HG02610 (cell line): ENCODE results near the gene P2RX1.

Experiments used
- ATAC-seq: cut with Tn5 transposase; IDR thresholded peaks from one replicate; pipeline ENCODE4 v1.9.1; 2021; ENCODE audit warnings: mild to moderate bottlenecking, moderate library complexity; ENCODE audit not compliant: unreplicated experiment

Gene P2RX1

DNA sequence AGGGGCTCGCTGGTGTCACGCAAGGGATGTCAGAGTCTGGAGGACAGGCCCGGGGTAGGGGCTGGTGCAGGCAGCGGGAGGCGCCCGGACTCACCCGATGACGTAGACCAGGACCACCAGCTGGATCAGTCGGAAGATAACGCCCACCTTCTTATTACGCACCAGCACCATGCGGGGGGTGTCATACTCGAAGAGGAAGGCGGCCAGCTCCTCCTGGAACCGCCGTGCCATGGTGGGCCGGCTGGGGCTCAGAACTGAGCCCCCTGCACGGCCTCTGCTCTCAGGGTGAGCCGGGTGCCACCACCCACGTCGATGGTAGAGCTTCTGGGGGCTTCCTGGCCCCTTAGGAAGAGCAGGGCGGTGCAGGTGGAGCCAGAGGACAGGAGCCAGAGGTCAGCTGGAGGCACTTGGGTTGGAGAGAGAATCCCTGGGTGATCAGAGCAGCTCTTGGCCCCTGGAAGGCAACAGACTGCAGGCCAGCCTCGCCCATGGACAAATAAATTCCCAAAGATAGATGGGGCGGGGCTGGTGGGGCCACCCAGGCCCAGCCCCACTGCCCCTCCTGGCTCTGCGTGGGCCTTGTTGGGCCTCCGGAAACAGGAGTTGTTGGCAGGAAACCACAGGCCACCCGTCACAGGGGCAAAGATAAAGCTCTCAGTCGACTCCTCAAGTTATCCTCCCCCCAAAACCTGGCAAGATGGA, at the start of gene P2RX1:
TSS of gene P2RX1 (minus strand) at position 471 of the 702 bp plus-strand sequence. CDS start at position 231, 240 bp downstream.
- ATAC-seq, result no peak

DNA sequence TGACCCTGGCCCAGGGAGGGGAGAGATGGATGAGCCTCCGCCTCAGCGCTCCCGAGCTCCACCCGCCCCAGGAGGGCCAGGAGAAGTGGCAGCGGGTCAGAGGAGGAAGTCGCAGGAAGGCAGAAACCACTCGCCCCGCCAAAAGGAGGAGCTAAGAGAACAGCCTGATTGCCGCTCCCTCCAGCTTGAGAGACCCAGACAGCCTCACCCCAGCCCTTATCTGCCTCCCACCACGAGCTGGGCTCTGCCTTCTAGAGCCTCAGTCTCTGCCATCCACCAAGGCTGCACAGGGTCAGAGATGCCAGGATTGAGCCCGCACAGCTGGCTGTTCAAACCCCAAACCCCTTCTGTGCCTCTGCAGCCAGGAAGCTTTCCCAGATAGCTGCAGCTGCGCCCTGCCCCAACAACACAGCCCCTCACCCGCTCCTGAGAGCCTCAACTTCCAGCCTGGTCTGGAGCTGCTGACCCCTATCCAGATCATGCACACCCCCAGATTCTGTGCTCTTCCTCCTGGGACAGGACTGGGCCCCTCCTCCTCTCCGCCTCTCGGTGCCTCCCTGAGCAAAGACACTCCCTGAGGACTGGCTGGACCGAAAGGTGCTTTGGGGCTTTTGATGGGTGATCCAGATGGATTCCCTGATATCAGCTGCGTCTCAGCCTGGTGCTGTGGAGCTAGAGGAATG, 49.0 kb upstream of the P2RX1 start:
- peak; percentile 41 for ATAC-seq

DNA sequence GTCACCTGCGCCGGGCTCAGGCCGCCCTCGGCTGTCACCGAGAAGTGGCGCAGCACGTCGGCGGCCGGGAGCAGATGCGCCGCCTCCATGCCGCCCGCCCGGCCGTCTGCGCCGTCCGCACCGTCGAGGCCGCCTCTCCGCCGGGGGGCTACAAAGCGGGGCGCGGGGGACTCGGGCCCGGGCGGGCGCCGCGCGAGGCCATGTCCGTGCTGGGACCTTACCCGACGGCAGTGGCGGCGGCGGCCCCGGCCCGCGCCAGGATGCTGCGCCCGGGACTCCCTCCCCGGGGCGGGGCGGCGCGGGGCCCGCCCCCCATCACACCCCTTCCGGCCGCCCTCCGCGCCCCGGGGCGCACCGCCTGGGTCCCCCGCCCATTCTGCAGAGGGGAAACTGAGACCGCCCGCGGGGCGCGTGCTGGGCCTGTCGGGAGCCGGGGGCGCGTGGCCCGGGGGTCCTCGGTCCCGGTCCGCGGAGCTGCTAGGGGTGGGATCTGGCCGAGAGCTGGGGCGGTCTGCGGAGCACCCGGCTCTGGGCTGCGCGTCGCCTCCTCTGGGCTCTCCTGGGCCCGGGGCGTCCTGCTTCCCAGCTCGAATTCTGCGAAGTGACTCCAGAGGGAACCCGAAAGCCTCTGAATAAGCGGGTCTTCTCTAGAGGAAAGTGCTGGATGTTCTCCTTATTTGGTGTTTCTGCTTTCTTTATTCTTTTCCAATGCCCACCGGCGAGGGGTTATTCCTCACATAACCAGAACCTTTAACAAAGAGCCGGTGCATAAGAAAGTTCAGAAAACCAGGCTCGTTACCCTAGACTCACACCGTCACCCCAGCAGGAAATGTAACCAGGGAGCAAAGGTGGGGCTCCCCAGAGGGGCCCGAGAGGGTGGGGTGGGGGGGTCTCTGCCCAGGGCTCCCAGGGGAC, 48.2 kb upstream of the P2RX1 start, which contains the start of gene ATP2A3:
TSS of gene ATP2A3 (minus strand) at position 235 of the 915 bp plus-strand sequence. CDS start at position 89, 146 bp downstream.
- peak; percentile 59 for ATAC-seq

DNA sequence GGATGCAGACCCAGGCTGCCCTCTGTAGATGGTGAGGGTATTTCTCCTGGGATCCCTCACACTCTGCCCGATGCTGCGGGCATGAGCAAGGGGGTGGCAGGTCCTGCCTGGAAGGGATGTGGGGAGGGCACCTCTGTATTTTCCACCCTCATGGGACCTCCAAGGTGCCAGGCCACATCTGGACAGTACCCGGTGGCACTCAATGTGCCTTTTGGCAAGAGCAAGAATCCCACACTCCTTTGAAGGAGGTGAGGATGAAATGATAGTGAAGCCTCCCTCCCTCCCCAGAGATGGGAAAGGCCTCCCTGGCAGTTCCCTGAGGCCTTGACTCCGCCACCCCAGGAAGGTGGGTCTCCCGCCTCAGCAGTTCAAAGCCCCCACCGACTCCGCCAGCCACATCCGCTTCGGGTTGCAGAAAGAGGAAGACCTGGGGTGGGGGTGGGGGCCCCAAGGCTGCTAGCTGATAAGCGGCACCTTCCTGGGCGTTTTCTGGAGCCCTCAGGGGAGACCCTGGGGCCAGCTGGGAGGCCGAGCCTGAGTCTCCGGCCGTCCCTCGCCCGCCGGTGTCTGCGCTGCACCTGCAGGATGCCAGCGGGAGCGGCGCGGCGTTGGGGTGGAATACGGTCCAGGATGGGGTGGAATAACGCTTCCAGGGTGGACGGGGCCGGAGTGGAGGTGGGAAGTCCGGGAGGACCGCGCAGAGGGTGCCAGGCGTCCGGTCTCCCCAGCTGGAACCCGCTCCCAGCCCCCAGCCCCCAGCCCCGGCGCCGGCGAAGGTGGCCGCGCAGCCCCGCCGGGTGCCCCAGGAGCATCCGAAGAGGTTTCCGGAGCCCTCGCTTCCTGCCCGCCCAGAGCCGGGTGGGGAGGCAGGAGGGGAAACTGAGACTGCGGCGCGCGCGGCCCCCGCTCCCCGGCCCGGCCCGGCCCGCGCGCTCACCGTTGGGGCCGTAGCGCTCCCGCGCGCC, 47.3 kb upstream of the P2RX1 start:
- ATAC-seq, result no peak

DNA sequence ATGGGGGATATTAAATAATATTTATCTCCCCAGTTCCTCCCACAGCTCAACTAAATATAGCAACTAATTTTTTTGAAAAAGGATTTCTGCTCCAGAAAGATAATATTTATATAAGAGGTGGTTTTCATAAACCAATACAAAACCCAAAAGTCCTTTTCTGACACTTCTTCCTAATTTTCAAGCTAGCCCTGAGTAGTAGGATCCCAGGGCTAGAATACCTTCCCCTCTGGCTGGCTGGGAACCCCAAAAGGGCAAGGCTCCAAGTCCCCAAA, 46.6 kb upstream of the P2RX1 start:
- no peak for ATAC-seq

DNA sequence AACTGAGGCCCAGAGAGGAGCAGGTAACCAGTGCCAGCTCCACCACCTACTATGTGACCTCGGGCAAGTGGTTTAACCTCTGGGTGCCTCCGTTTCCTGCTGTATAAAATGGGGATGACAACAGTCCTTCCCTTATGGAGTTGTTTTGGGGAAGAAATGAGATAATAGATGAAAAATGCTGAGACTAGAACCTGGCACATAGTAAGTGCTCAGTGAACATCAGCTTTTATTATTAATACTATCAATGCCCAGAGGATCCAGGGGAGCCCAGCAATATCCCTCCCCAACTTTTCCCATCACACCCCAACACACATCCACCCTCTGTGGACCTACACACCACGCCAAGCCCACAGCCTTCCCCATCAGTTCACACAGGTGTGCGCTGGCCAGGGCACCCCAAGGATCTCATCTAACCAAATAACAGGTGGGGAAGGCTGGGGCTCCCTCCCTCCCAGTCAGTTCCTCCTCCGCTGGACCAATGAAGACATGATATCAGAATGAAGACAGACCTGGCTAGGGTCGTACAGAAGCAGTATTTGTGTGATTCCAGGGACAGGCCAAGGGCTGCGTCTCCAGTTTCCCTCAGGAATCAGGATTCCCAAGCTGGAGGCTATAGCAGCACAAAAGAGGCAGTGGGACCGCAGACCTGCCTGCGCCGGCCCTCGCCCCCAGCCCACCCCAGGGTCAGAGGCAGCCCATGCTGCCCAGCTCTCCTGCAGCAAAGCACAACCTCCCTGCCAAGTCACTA, 46.1 kb upstream of the P2RX1 start:
- no peak for ATAC-seq

DNA sequence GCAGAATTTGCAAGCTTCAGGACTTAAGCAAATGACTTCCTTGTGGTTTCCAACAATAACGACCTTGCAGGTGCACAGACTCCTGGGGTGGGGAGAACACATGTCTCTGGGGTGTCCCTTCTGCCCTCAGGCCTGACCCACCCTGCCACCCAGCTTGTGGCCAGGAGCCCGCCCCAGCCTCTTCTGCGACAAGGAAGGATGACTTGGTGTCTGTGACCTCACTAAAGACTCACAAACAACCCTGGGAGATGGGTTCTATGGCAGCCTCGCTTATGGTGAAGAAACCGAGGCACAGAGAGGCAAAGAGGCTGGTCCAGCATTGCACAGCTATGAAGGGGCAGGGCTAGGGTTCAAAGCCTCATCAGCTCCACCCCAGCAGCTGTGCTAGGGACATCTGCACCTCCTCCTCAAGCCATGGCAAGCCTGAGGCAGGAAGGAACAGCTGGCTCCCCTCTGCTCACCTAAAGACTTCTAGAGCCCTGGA, 45.3 kb upstream of the P2RX1 start:
- ATAC-seq, result no peak

DNA sequence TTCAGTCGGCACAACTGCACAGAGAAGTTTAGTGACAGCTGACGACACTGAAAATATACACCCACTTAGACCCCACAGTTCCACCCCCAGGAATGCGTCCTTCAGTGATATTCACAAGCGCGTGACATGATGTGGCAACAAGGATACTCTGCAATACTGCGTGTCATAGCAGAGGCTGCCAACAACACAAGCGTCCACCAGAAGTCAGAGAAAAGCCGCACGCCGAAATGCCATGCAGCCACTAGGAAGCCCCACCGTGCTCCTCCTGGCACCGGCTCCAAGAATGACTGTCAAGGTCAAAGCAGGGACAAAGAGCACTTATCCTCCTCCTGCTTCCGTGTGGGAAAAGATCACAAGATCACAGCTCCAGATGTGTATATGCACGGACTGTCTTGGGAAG, 44.5 kb upstream of the P2RX1 start:
- ATAC-seq, result no peak

DNA sequence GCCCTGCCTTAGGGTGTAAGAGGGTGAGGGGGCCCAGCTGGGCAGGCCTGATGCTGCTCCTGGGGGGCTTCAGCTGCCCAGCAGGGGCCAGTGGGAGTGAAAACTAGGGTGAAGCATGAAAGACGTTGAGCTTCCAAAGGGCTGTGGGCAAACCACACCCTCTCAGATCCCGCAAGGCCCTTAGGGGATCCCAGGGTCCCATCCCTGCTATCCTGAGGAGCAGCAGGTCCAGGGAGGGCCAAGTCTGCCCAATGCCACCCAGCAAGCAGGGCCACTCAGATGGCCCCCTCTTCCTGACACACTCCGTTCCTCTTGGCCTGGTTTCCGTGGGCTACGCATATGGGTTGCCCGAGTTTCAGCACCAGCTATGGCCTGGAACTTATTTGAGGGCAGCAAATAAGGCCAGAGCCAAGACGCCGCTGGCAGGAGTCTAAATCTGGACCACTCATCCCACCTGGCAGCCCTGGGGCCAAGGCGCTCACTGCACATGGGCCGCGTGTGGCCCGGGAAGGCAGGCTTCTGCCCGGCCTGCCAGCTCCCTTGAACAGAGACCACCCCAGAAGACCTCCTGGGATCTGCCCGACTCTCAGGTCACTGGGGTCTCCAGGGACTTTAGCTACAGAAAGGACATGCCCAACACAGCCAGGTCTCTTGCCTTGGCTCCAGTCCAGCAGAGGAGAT, 43.8 kb upstream of the P2RX1 start:
- no peak for ATAC-seq

DNA sequence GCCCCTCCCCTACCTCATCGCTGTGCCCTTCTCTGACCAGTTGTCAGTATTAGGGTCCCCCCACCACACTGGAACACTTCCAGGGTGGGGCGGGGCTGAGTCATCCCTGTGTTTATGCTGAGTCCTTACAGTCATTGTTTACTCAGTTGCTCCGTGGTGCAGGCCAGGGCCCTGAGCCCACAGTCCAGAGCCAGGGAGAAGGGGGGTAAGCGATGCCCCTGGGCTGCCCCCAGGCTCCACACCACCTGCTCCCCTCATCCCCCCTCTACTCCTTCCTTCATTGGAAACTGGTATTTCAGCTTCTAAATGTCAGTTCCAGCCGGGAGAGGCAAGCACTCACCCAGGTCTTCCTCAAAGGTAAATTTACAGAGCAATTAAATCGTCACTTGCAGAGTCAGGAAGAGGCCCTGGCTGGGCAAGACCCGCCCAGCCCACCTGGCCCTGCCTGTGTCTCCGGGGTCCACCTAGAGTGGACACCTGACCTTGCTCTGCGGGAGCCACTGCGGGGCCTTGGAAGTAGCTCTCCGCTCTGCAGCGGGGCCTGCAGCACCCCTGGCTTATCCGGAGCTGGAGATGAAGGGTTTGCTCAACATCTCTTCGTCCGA, 43.1 kb upstream of the P2RX1 start:
- ATAC-seq, result no peak

DNA sequence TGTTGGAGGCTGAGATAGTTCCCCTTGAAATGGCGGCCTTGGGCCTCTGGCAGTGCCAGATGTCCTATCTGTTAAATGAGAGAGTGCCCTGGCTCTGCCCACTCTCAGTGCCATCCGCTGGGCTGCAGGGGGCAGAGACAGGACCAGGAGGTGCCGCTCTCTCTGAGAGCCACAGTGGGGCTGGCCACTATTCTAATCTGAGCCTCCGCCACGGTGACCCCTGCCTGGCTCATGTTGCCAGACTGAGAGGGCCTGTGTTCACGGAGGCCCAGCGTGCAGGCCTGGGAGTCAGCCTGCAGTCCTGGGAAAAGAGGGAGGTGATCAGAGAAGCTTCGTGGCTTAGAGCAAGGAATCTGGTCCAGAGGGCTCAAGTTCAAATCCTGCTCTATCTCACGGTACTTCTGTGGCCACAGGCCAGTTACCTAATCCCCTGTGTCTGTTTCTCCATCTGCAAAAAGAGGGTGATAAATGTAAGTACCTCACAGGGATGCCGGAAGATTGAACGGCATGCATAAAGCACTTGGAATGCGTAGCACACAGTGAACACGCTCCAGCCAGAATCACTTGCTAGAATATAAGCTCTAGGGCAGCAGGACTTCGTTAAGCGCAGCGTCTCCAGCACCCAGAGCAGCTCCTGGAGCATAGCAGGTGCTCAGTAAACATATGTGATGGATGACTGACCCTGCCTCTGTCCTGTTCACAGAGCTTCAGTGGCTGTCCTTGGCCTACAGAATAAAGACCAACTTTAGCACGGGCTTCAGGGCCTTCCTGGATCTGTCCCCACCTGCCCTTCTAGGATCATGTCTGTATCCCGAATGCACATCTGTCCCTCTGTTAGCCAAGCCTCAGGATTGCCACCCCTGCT, 41.7 kb upstream of the P2RX1 start:
- no peak for ATAC-seq

DNA sequence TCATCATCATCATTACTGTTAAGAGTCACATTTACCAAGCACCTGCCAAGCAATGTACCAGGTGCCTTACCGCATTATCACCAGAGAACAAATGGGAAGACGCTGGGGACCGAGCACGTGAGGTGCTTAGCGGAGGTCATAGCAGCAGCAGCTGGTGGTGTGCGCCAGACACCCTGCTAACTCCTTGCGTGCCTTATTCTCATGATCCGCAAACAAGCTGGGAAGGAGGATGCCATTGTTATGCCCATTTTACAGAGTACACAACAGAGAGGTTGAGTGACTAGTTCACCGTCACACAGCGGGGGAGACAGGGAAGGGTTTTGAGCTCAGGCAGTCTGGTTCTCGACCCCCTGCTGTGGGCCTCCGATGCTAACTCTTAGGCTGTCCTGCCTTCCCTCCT, 40.7 kb upstream of the P2RX1 start:
- no peak for ATAC-seq

DNA sequence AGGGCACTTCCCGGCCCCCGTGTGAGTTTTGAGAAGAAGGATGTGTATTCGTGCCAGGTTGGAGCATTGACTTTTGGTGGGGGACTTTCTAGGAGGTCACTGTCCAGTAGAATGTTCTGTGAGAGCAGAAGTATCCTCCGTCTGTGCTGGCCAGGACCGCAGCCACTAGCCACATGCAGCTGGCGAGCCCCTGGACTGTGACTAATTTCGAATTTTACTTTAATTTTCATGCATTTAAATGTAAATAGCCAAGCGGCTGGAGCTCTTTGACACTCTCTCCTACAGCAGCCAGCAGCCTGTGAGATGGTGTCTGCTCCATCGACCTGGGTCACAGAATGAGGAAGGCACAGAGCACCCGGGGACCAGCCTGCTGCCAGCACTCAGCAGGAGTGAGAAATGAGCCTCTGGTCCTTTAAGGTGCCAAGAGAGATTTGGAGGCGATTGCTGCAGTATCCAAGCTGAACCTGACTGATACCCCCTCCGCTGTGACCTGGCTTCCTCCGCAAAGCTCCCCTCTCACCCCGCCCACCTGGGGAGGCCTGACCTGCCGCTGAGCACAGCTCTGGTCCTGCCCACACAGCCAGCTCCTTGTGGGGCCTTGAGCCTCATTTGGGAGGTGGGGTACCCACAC, 40.2 kb upstream of the P2RX1 start:
- no peak for ATAC-seq

DNA sequence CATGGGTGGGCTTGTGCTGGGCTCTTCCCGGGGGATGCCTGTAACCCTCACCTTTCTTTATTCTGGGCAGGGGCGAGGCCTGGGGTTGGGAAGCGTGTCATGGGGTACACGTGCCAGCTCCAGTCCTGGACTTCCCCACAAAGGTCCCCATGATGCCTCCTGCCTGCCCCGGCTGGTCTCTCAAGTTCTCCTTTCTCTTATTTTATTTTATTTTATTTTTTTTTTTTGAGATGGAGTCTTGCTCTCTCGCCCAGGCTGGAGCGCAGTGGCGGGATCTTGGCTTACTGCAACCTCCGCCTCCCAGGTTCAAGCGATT, 39.4 kb upstream of the P2RX1 start:
- ATAC-seq, result no peak

DNA sequence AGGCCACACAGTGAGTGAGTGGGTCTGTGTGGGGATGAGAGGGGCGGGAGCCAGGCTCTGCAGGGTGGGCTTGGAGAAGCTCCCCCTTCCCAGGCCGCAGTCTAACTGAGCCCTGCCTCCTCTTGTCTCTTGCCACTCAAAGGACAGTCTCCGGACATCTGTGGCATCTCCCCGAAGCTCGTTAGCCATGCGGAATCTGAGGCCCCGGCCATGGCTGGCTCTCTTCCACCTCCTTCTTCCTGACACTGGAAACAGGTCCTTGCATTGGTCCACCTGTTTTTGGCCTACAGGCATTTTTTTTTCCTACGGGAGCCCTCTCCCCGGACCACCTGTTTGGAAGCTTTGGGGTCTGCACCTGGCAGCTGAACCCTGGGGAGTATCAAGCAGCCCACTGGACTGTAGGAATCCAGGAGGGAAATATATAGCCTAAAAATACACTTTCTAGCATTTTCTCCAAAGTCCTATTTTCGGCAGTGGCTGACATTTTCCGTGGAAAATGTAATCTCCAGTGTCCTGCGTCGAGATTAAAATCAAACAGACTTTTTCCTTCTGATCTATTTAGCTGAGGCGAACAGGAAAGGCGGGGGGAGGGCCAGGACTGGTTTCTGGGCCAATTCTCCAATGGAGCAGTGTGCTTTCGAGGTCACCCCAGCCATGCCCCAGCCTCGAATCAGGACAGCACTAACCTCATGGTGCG, 38.9 kb upstream of the P2RX1 start:
- no peak for ATAC-seq

DNA sequence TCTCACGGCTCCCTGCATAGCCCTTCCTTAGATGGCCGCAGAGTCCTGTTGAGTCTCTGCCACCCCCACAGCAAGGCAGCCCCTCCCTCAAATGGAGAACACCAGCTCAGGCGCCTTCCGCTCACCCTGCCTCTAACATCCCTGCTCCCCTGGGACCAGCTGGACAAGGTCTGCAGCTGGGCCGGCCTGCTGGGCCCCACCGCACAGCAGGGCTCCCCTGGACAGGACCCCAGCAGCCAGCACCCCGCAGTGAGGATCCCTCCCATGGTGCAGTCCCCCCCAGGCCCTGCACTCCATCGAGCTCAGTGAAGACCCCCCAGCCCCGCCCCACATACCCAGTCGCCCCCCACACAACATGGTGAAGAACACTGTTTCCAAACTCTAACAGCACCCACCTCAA, 37.8 kb upstream of the P2RX1 start:
- no peak for ATAC-seq

DNA sequence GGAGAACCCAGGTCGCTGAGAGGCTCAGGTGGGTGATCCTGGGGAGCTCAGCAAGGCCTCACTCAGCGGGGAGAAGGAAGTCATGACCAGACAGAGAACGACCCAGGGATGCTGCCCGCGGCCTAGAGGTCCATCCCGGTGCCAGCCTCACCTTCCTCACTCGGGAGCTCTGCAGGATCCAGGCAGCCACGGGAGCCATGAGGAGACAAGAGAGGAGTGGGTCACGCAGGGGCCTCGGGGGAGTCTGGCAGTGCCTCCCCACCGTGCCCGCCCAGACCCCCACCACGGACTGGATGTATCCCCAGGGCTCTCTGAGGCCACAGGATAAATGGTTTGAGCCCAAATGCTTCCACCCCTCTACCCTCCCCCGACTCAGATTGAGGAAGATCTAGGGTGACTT, 37.3 kb upstream of the P2RX1 start:
- no peak for ATAC-seq
